ENCODE results near the gene PRDM16.

The PRDM16 gene

GRCh38 chr1:3453203-3453761 is 384.3 kb downstream of the PRDM16 start:
- DNase-seq (ENCODE audit: low spot score): peak; percentile 78

- peak; percentile 78 for DNase-seq (ENCODE audit: low spot score)
These were observed 385.1 kb downstream of the PRDM16 start, which contains the start of gene ARHGEF16 for GRCh38 chr1:3453891-3454810. ARHGEF16 (plus strand) TSS chr1:3454665; CDS start chr1:3463085, 8,420 bp downstream.

GRCh38 chr1:3454811-3455618 is 386.0 kb downstream of the PRDM16 start:
- peak; percentile 73 for DNase-seq (ENCODE audit: low spot score)

GRCh38 chr1:3455670-3456448 is 386.9 kb downstream of the PRDM16 start:
- DNase-seq (ENCODE audit: low spot score): no peak

GRCh38 chr1:3456449-3456963 is 387.5 kb downstream of the PRDM16 start:
- no peak for DNase-seq (ENCODE audit: low spot score)

GRCh38 chr1:3456964-3457909 is 388.2 kb downstream of the PRDM16 start:
- DNase-seq (ENCODE audit: low spot score): no peak

GRCh38 chr1:3457910-3458883 is 389.2 kb downstream of the PRDM16 start:
- DNase-seq (ENCODE audit: low spot score): no peak

- no peak for DNase-seq (ENCODE audit: low spot score)
These were observed 390.3 kb downstream of the PRDM16 start for GRCh38 chr1:3459051-3459908.

GRCh38 chr1:3459940-3460671 is 391.1 kb downstream of the PRDM16 start:
- no peak for DNase-seq (ENCODE audit: low spot score)

GRCh38 chr1:3460672-3461131 is 391.7 kb downstream of the PRDM16 start:
- no peak for DNase-seq (ENCODE audit: low spot score)

GRCh38 chr1:3461238-3461933 is 392.4 kb downstream of the PRDM16 start:
- DNase-seq (ENCODE audit: low spot score): no peak

- no peak for DNase-seq (ENCODE audit: low spot score)
These were observed 392.9 kb downstream of the PRDM16 start for GRCh38 chr1:3461934-3462275.

GRCh38 chr1:3462356-3463012 is 393.5 kb downstream of the PRDM16 start:
- DNase-seq (ENCODE audit: low spot score): no peak

GRCh38 chr1:3463013-3463385 is 394.0 kb downstream of the PRDM16 start:
- DNase-seq (ENCODE audit: low spot score): no peak

- DNase-seq (ENCODE audit: low spot score): no peak
These were observed 394.4 kb downstream of the PRDM16 start for GRCh38 chr1:3463408-3463863.

Data from RKO (cell line).